T-cell (primary cell): Measurements from ENCODE around the gene EHD4. TPM values are rescaled to one million over a fixed set of nuclear protein-coding genes. Genes with fewer than 3 reads are reported as not detected.

Experiments used
- ATAC-seq, 4 experiments: fragments of 200-7000 bp in 3 of 4; fragments of 150-1000 bp in 1 of 4; cut with Tn5 transposase; replicated peaks in 1 of 4; 1 replicate in 3 of 4; 2 replicates in 1 of 4; pipeline ENCODE4 v1.10.0; 2021; ENCODE audit warnings: moderate library complexity in 3 of 4, mild to moderate bottlenecking in 2 of 4, moderate number of reproducible peaks in 1 of 4
- CTCF ChIA-PET, 2 donors: fragments of 300-600 bp; sonication (Branson Sonifier 250); formaldehyde crosslinking; loops; one replicate each; lab custom pipeline; 2022; ENCODE audit warnings: antibody characterized with exemption in 2 of 2; lab: Charles Lee
- POLR2A ChIA-PET, 2 donors: fragments of 300-600 bp; sonication (Branson Sonifier 250); formaldehyde crosslinking; loops; one replicate each; lab custom pipeline; 2022; ENCODE audit warnings: antibody characterized with exemption in 2 of 2; lab: Charles Lee
- DNase-seq, 35 experiments: peaks; one replicate each; pipeline versions ENCODE4 v3.0.0 to v3.0.0-alpha.2; 2013 to 2023
- H3K27ac ChIP-seq: one replicate; pipeline ENCODE4 v1.5.1; 2013; ENCODE audit warnings: low read length
- H3K27me3 ChIP-seq, 2 experiments: replicated peaks in 1 of 2; 1 replicate in 1 of 2; 2 replicates in 1 of 2; pipeline versions ENCODE4 v1.6.1 to v1.7.0; 2013; ENCODE audit warnings: low read length in 1 of 2, mixed read lengths in 1 of 2; ENCODE audit not compliant: control insufficient read depth in 2 of 2, insufficient read depth in 2 of 2; ENCODE audit errors: extremely low read depth in 1 of 2
- H3K36me3 ChIP-seq, 2 donors: 1 replicate in 1 of 2; 2 replicates in 1 of 2; pipeline versions ENCODE4 v1.6.1 to v1.7.0; 2013; ENCODE audit warnings: low read length in 1 of 2; ENCODE audit not compliant: control insufficient read depth in 2 of 2, insufficient read depth in 1 of 2; ENCODE audit errors: extremely low read depth in 1 of 2
- H3K4me1 ChIP-seq, 2 experiments: 1 replicate in 1 of 2; 2 replicates in 1 of 2; pipeline versions ENCODE4 v1.6.1 to v1.7.0; 2013; ENCODE audit warnings: low read length in 2 of 2, mixed read lengths in 1 of 2; ENCODE audit not compliant: insufficient read depth in 2 of 2, control insufficient read depth in 1 of 2; ENCODE audit errors: extremely low read depth in 1 of 2
- H3K4me3 ChIP-seq, 2 donors: 1 replicate in 1 of 2; 2 replicates in 1 of 2; pipeline versions ENCODE4 v1.5.1 to v1.7.0; 2013; ENCODE audit warnings: mild to moderate bottlenecking in 2 of 2, low read length in 1 of 2, moderate library complexity in 1 of 2; ENCODE audit not compliant: control insufficient read depth in 1 of 2; ENCODE audit errors: extremely low read depth in 1 of 2
- H3K9me3 ChIP-seq: 2 replicates; pipeline ENCODE4 v1.7.0; 2013
- H3K27ac Mint-ChIP-seq, 2 donors: one replicate each; pipeline ENCODE4 v1.8.0; 2020 to 2021; ENCODE audit warnings: mild to moderate bottlenecking in 2 of 2, mixed read lengths in 2 of 2
- H3K27me3 Mint-ChIP-seq, 2 donors: one replicate each; pipeline ENCODE4 v1.8.0; 2021 to 2022; ENCODE audit warnings: mixed read lengths in 2 of 2
- H3K36me3 Mint-ChIP-seq: one replicate; pipeline ENCODE4 v1.8.0; 2021; ENCODE audit warnings: mixed read lengths
- H3K4me1 Mint-ChIP-seq, 3 donors: one replicate each; pipeline ENCODE4 v1.8.0; 2020 to 2022; ENCODE audit warnings: mixed read lengths in 3 of 3, mild to moderate bottlenecking in 1 of 3
- H3K4me3 Mint-ChIP-seq, 3 donors: one replicate each; pipeline ENCODE4 v1.8.0; 2020 to 2022; ENCODE audit warnings: mild to moderate bottlenecking in 3 of 3, mixed read lengths in 3 of 3, moderate library complexity in 3 of 3
- H3K9me3 Mint-ChIP-seq, 3 donors: one replicate each; pipeline ENCODE4 v1.8.0; 2020 to 2022; ENCODE audit warnings: mixed read lengths in 3 of 3
- WGBS: methylation state at CpG from one replicate; pipeline ENCODE4 v1.1.5; 2013; ENCODE audit warnings: missing lambda C conversion rate; ENCODE audit not compliant: insufficient coverage; 5-methylcytosine and 5-hydroxymethylcytosine counted together
- total RNA-seq, 35 experiments: library from RNA in 6 of 35; stranded (reverse) in 6 of 35; fragments of 120-200 nt in 1 of 35; gene quantifications; one replicate each; pipeline versions ENCODE4 v1.2.1 to v1.2.4 and lab custom pipeline; 2013 to 2026

EHD4 gene
- total RNA-seq, 5 donors from 2014 or later (not counting 1 experiment from before 2014, with no cell fraction given) = 11.7 to 46.8 (median 16.8) TPM

- Mint-ChIP-seq H3K9me3 (no peaks in the 10 kb centered on the region), H3K27ac (no peak overlapping the region), H3K36me3 (no peaks in the 10 kb centered on the region), H3K27me3 (peaks cover 13 to 15% of the 10 kb centered on the region in 2 donors), H3K4me3 (peak overlapping the region in 1 of 3 donors; percentile 19), H3K4me1 (peaks cover 19 to 37% (median 26%) of the 10 kb centered on the region in 3 donors)
- Histone ChIP-seq H3K9me3 (no peaks in the 10 kb centered on the region), H3K4me1 (peaks cover 2 to 32% of the 10 kb centered on the region in 2 experiments), H3K27ac (no peak overlapping the region), H3K36me3 (no peaks in the 10 kb centered on the region), H3K4me3 (no peak overlapping the region), H3K27me3 (peaks cover 0 to 34% of the 10 kb centered on the region in 2 experiments)
- DNase-seq (no peak), ATAC-seq (no peak)
- 96% methylated on average over 7 of the region's 7 CpGs for WGBS
- ChIA-PET POLR2A (no interaction called here), CTCF (no interaction called here)
These were observed 87.9 kb downstream of the EHD4 start for GRCh38 chr15:41884458-41884857.

GRCh38 chr15:41883484-41883825 lies 88.9 kb downstream of the EHD4 start:
- H3K4me3 Mint-ChIP-seq = peak overlapping the region in 1 of 3 donors; percentile 40
- Histone ChIP-seq H3K36me3 (no peaks in the 10 kb centered on the region), H3K4me3 (no peak overlapping the region), H3K27me3 (peaks cover 0 to 39% of the 10 kb centered on the region in 2 experiments), H3K4me1 (peaks cover 2 to 22% of the 10 kb centered on the region in 2 experiments), H3K27ac (no peak overlapping the region), H3K9me3 (no peaks in the 10 kb centered on the region)
- H3K27ac Mint-ChIP-seq = peak overlapping the region in 1 of 2 donors; percentile 5
- POLR2A ChIA-PET = no interaction called here
- CTCF ChIA-PET = no interaction called here
- WGBS = 80% methylated on average over 2 of the region's 2 CpGs
- peaks cover 13 to 15% of the 10 kb centered on the region in 2 donors for H3K27me3 Mint-ChIP-seq
- H3K4me1 Mint-ChIP-seq = peaks cover 9 to 27% (median 18%) of the 10 kb centered on the region in 3 donors
- no peaks in the 10 kb centered on the region for H3K9me3 Mint-ChIP-seq
- no peaks in the 10 kb centered on the region for H3K36me3 Mint-ChIP-seq
- DNase-seq (no peak), ATAC-seq (no peak)

- H3K4me3 Mint-ChIP-seq = peak overlapping the region in 1 of 3 donors; percentile 40
- WGBS = 86% methylated on average over 12 of the region's 14 CpGs
- no peak overlapping the region for H3K4me3 ChIP-seq
- H3K27ac ChIP-seq = no peak overlapping the region
- CTCF ChIA-PET = no interaction called here
- ATAC-seq = peak in 1 of 4 experiments; percentile 13
- peaks cover 2 to 16% of the 10 kb centered on the region in 2 experiments for H3K4me1 ChIP-seq
- peaks cover 13 to 15% of the 10 kb centered on the region in 2 donors for H3K27me3 Mint-ChIP-seq
- peaks cover 0 to 39% of the 10 kb centered on the region in 2 experiments for H3K27me3 ChIP-seq
- H3K4me1 Mint-ChIP-seq = peaks cover 6 to 21% (median 16%) of the 10 kb centered on the region in 3 donors
- H3K27ac Mint-ChIP-seq = peak overlapping the region in 1 of 2 donors; percentile 5
- no peaks in the 10 kb centered on the region for H3K36me3 Mint-ChIP-seq
- H3K9me3 Mint-ChIP-seq = no peaks in the 10 kb centered on the region
- POLR2A ChIA-PET = no interaction called here
- H3K36me3 ChIP-seq = no peaks in the 10 kb centered on the region
- DNase-seq = no peak
- no peaks in the 10 kb centered on the region for H3K9me3 ChIP-seq
These were observed 89.5 kb downstream of the EHD4 start for GRCh38 chr15:41882689-41883483.

- ChIA-PET POLR2A (interaction anchor here in 1 of 2 donors (0.7 kb wide), 1 partner anchor 307 kb away, joined by 3 read pairs; no protein-coding TSS in a partner anchor), CTCF (no interaction called here)
- H3K27ac ChIP-seq = no peak overlapping the region
- H3K27me3 ChIP-seq = peaks cover 0 to 39% of the 10 kb centered on the region in 2 experiments
- ATAC-seq = peak; percentile 24 to 55 (median 48)
- peaks cover 13 to 15% of the 10 kb centered on the region in 2 donors for H3K27me3 Mint-ChIP-seq
- H3K27ac Mint-ChIP-seq = no peak overlapping the region
- no peaks in the 10 kb centered on the region for H3K9me3 Mint-ChIP-seq
- peaks cover 6 to 16% (median 15%) of the 10 kb centered on the region in 3 donors for H3K4me1 Mint-ChIP-seq
- peak overlapping the region in 1 of 3 donors; percentile 65 for H3K4me3 Mint-ChIP-seq
- no peak for DNase-seq
- H3K4me1 ChIP-seq = peaks cover 2 to 12% of the 10 kb centered on the region in 2 experiments
- no peak overlapping the region for H3K4me3 ChIP-seq
- WGBS = 19% methylated on average over 49 of the region's 81 CpGs
- H3K9me3 ChIP-seq = no peaks in the 10 kb centered on the region
- H3K36me3 ChIP-seq = no peaks in the 10 kb centered on the region
- H3K36me3 Mint-ChIP-seq = no peaks in the 10 kb centered on the region
These were observed 90.3 kb downstream of the EHD4 start for GRCh38 chr15:41881920-41882688.

- Mint-ChIP-seq H3K9me3 (no peaks in the 10 kb centered on the region), H3K36me3 (no peaks in the 10 kb centered on the region), H3K27me3 (peaks cover 13 to 15% of the 10 kb centered on the region in 2 donors), H3K27ac (no peak overlapping the region), H3K4me1 (peaks cover 6 to 16% (median 15%) of the 10 kb centered on the region in 3 donors), H3K4me3 (peak overlapping the region; percentile 17 to 65 (median 62))
- Histone ChIP-seq H3K27ac (no peak overlapping the region), H3K4me3 (no peak overlapping the region), H3K4me1 (peaks cover 2 to 12% of the 10 kb centered on the region in 2 experiments), H3K27me3 (peaks cover 0 to 39% of the 10 kb centered on the region in 2 experiments), H3K36me3 (no peaks in the 10 kb centered on the region), H3K9me3 (no peaks in the 10 kb centered on the region)
- DNase-seq (no peak), ATAC-seq (peak in 2 of 4 experiments; percentile 11)
- ChIA-PET POLR2A (no interaction called here), CTCF (interaction anchor here in 1 of 2 donors (0.6 kb wide), 1 partner anchor 71 kb away, joined by 6 read pairs; no protein-coding TSS in a partner anchor)
- 57% methylated on average over 9 of the region's 10 CpGs for WGBS
These were observed 90.8 kb downstream of the EHD4 start for GRCh38 chr15:41881550-41881919.

GRCh38 chr15:41881086-41881485 lies 91.3 kb downstream of the EHD4 start:
- no peaks in the 10 kb centered on the region for H3K36me3 ChIP-seq
- no peak for DNase-seq
- H3K27me3 Mint-ChIP-seq = peaks cover 13 to 15% of the 10 kb centered on the region in 2 donors
- POLR2A ChIA-PET = no interaction called here
- no peaks in the 10 kb centered on the region for H3K36me3 Mint-ChIP-seq
- no peak overlapping the region for H3K27ac Mint-ChIP-seq
- no peak overlapping the region for H3K4me3 ChIP-seq
- ATAC-seq = no peak
- H3K4me1 Mint-ChIP-seq = peaks cover 6 to 16% (median 15%) of the 10 kb centered on the region in 3 donors
- peaks cover 0 to 39% of the 10 kb centered on the region in 2 experiments for H3K27me3 ChIP-seq
- no peak overlapping the region for H3K27ac ChIP-seq
- peak overlapping the region; percentile 17 to 65 (median 62) for H3K4me3 Mint-ChIP-seq
- peaks cover 2 to 12% of the 10 kb centered on the region in 2 experiments for H3K4me1 ChIP-seq
- CTCF ChIA-PET = interaction anchor here (0.6 kb wide), 2 partner anchors 70 to 184 kb away, joined by 3 to 6 read pairs; no protein-coding TSS in a partner anchor
- no peaks in the 10 kb centered on the region for H3K9me3 ChIP-seq
- H3K9me3 Mint-ChIP-seq = no peaks in the 10 kb centered on the region
- WGBS = 93% methylated on average over 3 of the region's 8 CpGs
